ENCODE results near the gene P3H2. TPM values are rescaled to one million over a fixed set of nuclear protein-coding genes. Genes with fewer than 3 reads are reported as not detected.

P3H2 gene
- total RNA-seq, 1 experiment from 2014 or later: 0.76 TPM

- intact Hi-C loops (cut with micrococcal nuclease): loop anchor here (10.0 kb wide), 1 partner anchor 64 kb away; no protein-coding TSS in a partner anchor
- TF ChIP-seq POLR2A (IDR thresholded peaks at IDR 0.05; ENCODE audit: borderline replicate concordance, extremely low read depth, insufficient read depth, insufficient read length) (no peak), SRF (IDR thresholded peaks at IDR 0.05; ENCODE audit: low read depth) (no peak), EZH2 (IDR thresholded peaks at IDR 0.05) (no peak), SP1 (IDR thresholded peaks at IDR 0.05; ENCODE audit: low read depth) (no peak), SIN3A (IDR thresholded peaks at IDR 0.05; ENCODE audit: low read depth) (no peak), ZNF274 (IDR thresholded peaks at IDR 0.05; ENCODE audit: low read depth, low read length) (no peak), EZH2phosphoT487 (IDR thresholded peaks at IDR 0.05; ENCODE audit: borderline replicate concordance) (no peak), EGR1 (IDR thresholded peaks at IDR 0.05; ENCODE audit: low read depth) (no peak), RAD21 (IDR thresholded peaks at IDR 0.05; ENCODE audit: low read depth) (no peak), ELF1 (IDR thresholded peaks at IDR 0.05; ENCODE audit: borderline replicate concordance, low read depth) (no peak), CBX3 (IDR thresholded peaks at IDR 0.05; ENCODE audit: low read depth) (no peak), YY1 (IDR thresholded peaks at IDR 0.05; ENCODE audit: extremely low read depth, insufficient replicate concordance, low read depth, low read length) (no peak), CEBPB (IDR thresholded peaks at IDR 0.05; ENCODE audit: low read depth) (no peak)
- TF ChIP-seq, protein P1, sequence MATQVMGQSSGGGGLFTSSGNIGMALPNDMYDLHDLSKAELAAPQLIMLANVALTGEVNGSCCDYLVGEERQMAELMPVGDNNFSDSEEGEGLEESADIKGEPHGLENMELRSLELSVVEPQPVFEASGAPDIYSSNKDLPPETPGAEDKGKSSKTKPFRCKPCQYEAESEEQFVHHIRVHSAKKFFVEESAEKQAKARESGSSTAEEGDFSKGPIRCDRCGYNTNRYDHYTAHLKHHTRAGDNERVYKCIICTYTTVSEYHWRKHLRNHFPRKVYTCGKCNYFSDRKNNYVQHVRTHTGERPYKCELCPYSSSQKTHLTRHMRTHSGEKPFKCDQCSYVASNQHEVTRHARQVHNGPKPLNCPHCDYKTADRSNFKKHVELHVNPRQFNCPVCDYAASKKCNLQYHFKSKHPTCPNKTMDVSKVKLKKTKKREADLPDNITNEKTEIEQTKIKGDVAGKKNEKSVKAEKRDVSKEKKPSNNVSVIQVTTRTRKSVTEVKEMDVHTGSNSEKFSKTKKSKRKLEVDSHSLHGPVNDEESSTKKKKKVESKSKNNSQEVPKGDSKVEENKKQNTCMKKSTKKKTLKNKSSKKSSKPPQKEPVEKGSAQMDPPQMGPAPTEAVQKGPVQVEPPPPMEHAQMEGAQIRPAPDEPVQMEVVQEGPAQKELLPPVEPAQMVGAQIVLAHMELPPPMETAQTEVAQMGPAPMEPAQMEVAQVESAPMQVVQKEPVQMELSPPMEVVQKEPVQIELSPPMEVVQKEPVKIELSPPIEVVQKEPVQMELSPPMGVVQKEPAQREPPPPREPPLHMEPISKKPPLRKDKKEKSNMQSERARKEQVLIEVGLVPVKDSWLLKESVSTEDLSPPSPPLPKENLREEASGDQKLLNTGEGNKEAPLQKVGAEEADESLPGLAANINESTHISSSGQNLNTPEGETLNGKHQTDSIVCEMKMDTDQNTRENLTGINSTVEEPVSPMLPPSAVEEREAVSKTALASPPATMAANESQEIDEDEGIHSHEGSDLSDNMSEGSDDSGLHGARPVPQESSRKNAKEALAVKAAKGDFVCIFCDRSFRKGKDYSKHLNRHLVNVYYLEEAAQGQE (IDR thresholded peaks at IDR 0.05; ENCODE audit: low read depth): no peak
- TF ChIP-seq, protein P2, sequence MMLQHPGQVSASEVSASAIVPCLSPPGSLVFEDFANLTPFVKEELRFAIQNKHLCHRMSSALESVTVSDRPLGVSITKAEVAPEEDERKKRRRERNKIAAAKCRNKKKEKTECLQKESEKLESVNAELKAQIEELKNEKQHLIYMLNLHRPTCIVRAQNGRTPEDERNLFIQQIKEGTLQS (IDR thresholded peaks at IDR 0.05): no peak
- TF ChIP-seq, protein P3, sequence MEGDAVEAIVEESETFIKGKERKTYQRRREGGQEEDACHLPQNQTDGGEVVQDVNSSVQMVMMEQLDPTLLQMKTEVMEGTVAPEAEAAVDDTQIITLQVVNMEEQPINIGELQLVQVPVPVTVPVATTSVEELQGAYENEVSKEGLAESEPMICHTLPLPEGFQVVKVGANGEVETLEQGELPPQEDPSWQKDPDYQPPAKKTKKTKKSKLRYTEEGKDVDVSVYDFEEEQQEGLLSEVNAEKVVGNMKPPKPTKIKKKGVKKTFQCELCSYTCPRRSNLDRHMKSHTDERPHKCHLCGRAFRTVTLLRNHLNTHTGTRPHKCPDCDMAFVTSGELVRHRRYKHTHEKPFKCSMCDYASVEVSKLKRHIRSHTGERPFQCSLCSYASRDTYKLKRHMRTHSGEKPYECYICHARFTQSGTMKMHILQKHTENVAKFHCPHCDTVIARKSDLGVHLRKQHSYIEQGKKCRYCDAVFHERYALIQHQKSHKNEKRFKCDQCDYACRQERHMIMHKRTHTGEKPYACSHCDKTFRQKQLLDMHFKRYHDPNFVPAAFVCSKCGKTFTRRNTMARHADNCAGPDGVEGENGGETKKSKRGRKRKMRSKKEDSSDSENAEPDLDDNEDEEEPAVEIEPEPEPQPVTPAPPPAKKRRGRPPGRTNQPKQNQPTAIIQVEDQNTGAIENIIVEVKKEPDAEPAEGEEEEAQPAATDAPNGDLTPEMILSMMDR (IDR thresholded peaks at IDR 0.05 in 2 of 3, conservative IDR thresholded peaks at IDR 0.05 in 1 of 3; ENCODE audit: borderline replicate concordance in 1 of 3, insufficient read depth in 1 of 3, low read depth in 2 of 3, low read length in 2 of 3): no peak
Observed at GRCh38 chr3:190000861-190001196, 119.9 kb downstream of the P3H2 start.

More at GRCh38 chr3:190000861-190001196, 119.9 kb downstream of the P3H2 start:
- Histone ChIP-seq H3K9ac (ENCODE audit: low read length) (no peak overlapping the region), H3K36me3 (ENCODE audit: control insufficient read depth in 1 of 2, insufficient read depth in 2 of 2, low read length in 2 of 2) (no peaks in the 10 kb centered on the region), H3K9me2 (ENCODE audit: insufficient read depth) (no peaks in the 10 kb centered on the region), H3K79me2 (ENCODE audit: insufficient read depth, low read length) (no peaks in the 10 kb centered on the region), H3K27me3 (ENCODE audit: insufficient read depth, low read length) (no peaks in the 10 kb centered on the region), H3K9me3 (ENCODE audit: control insufficient read depth in 1 of 2, insufficient read depth in 1 of 2, low read depth in 1 of 2, low read length in 2 of 2) (no peaks in the 10 kb centered on the region), H3K27ac (ENCODE audit: low read depth, low read length) (no peak overlapping the region), H3K4me1 (ENCODE audit: control insufficient read depth in 1 of 2, insufficient read depth in 2 of 2, low read length in 2 of 2) (peaks cover 6 to 15% of the 10 kb centered on the region in 2 experiments; a peak in 3 of 4 replicates), H3K4me2 (ENCODE audit: low read length) (no peak overlapping the region), H2AFZ (ENCODE audit: low read depth, low read length, poor library complexity, severe bottlenecking) (no peak overlapping the region), H4K20me1 (ENCODE audit: insufficient read depth) (no peaks in the 10 kb centered on the region), H3K4me3 (replicated peaks in 1 of 2; ENCODE audit: low read depth in 1 of 2, low read length in 2 of 2) (no peak overlapping the region)
- ChIA-PET POLR2A (no interaction called here), RAD21 (ENCODE audit: low non-redundant PET in 1 of 2, low total read pairs in 2 of 2, uncharacterized antibody in 2 of 2, unreplicated experiment in 2 of 2) (no interaction called here), CTCF (no interaction called here)
- DNase-seq (ENCODE audit: low read depth, low spot score) (no peak), ATAC-seq (no peak)
- no TSS peak for BruUV-seq (replicated peaks)

Measured in HCT116 (cell line).